PC-9 (cell line): ENCODE results near the gene GANAB.

Experiments
- CTCF ChIP-seq: fragments of 200-600 bp; sonication (generic); conservative IDR thresholded peaks from 2 replicates; pipeline ENCODE4 v1.6.1; 2017; ENCODE audit warnings: mixed run types, antibody characterized with exemption, mild to moderate bottlenecking, moderate library complexity
- EZH2 ChIP-seq: fragments of 200-600 bp; sonication (generic); IDR thresholded peaks from 2 replicates; pipeline ENCODE4 v1.8.0; 2017; ENCODE audit warnings: antibody characterized with exemption, low read depth

GRCh38 chr11:62599901-62600300 lies 46.5 kb downstream of the GANAB start:
- no peak for TF ChIP-seq EZH2
- no peak for TF ChIP-seq CTCF
